Measurements from ENCODE around the gene B3GLCT. TPM values are rescaled to one million over a fixed set of nuclear protein-coding genes. Genes with fewer than 3 reads are reported as not detected.

B3GLCT gene
- polyA plus RNA-seq, 1 donor from 2014 or later, result 8.2 TPM

- Histone ChIP-seq H3K27ac (ENCODE audit: low read length) (no peak overlapping the region), H4K20me1 (ENCODE audit: insufficient read depth) (no peaks in the 10 kb centered on the region), H3K79me2 (replicated peaks; ENCODE audit: insufficient read depth, low read length) (no peaks in the 10 kb centered on the region), H3K4me2 (ENCODE audit: low read length) (no peak overlapping the region), H3K9me3 (ENCODE audit: low read length) (no peaks in the 10 kb centered on the region), H3K27me3 (ENCODE audit: insufficient read depth, low read depth, low read length) (no peaks in the 10 kb centered on the region), H3K4me3 (ENCODE audit: low read length) (no peak overlapping the region), H2AFZ (ENCODE audit: low read depth, low read length) (no peak overlapping the region), H3K9me2 (ENCODE audit: insufficient read depth, low read length) (no peaks in the 10 kb centered on the region), H3F3A (ENCODE audit: insufficient read depth, low read length, poor library complexity, severe bottlenecking) (no peaks in the 10 kb centered on the region), H3K9ac (ENCODE audit: low read length) (no peak overlapping the region), H3K36me3 (ENCODE audit: insufficient read depth, low read length) (no peaks in the 10 kb centered on the region)
- no peak for TF ChIP-seq REST (IDR thresholded peaks at IDR 0.05; ENCODE audit: borderline replicate concordance)
- no peak for TF ChIP-seq RAD21 (conservative IDR thresholded peaks at IDR 0.05)
- TF ChIP-seq TAF1 (IDR thresholded peaks at IDR 0.05; ENCODE audit: low read depth), result no peak
- TF ChIP-seq CTCF (IDR thresholded peaks at IDR 0.05; ENCODE audit: poor library complexity, severe bottlenecking), result no peak
- TF ChIP-seq EP300 (conservative IDR thresholded peaks at IDR 0.05; ENCODE audit: poor library complexity, severe bottlenecking), result no peak
- no peak for TF ChIP-seq SMC3 (conservative IDR thresholded peaks at IDR 0.05; ENCODE audit: poor library complexity)
- no peak for TF ChIP-seq MXI1 (conservative IDR thresholded peaks at IDR 0.05; ENCODE audit: poor library complexity, severe bottlenecking)
- no peak for TF ChIP-seq POLR2AphosphoS5 (IDR thresholded peaks at IDR 0.05)
- TF ChIP-seq EZH2 (IDR thresholded peaks at IDR 0.05; ENCODE audit: borderline replicate concordance, insufficient read depth, low read length, poor library complexity, severe bottlenecking), result no peak
Measured at GRCh38 chr13:31331068-31331467, 131.3 kb downstream of the B3GLCT start.

- Histone ChIP-seq H3K9me2 (ENCODE audit: insufficient read depth, low read length) (no peaks in the 10 kb centered on the region), H3K4me2 (ENCODE audit: low read length) (no peak overlapping the region), H3K27me3 (ENCODE audit: insufficient read depth, low read depth, low read length) (no peaks in the 10 kb centered on the region), H3K79me2 (replicated peaks; ENCODE audit: insufficient read depth, low read length) (no peaks in the 10 kb centered on the region), H2AFZ (ENCODE audit: low read depth, low read length) (no peak overlapping the region), H3K9me3 (ENCODE audit: low read length) (no peaks in the 10 kb centered on the region), H3K27ac (ENCODE audit: low read length) (no peak overlapping the region), H3K36me3 (ENCODE audit: insufficient read depth, low read length) (no peaks in the 10 kb centered on the region), H3F3A (ENCODE audit: insufficient read depth, low read length, poor library complexity, severe bottlenecking) (no peaks in the 10 kb centered on the region), H3K4me3 (ENCODE audit: low read length) (no peak overlapping the region), H3K9ac (ENCODE audit: low read length) (no peak overlapping the region), H4K20me1 (ENCODE audit: insufficient read depth) (no peaks in the 10 kb centered on the region)
- TF ChIP-seq CTCF (IDR thresholded peaks at IDR 0.05; ENCODE audit: poor library complexity, severe bottlenecking) (no peak), MXI1 (conservative IDR thresholded peaks at IDR 0.05; ENCODE audit: poor library complexity, severe bottlenecking) (no peak), RAD21 (conservative IDR thresholded peaks at IDR 0.05) (no peak), TAF1 (IDR thresholded peaks at IDR 0.05; ENCODE audit: low read depth) (no peak)
Measured at GRCh38 chr13:31334547-31334946, 134.8 kb downstream of the B3GLCT start.
